ENCODE measurements around the gene GAS2L1.
A peak's percentile ranks its signal among the peaks of the same experiment; 100 is the strongest.

Gene GAS2L1

GRCh38 chr22:29328566-29329500 is 22.4 kb downstream of the GAS2L1 start:
- no peak for DNase-seq

- no peak for DNase-seq
Observed at GRCh38 chr22:29329581-29329980, 23.1 kb downstream of the GAS2L1 start.

GRCh38 chr22:29330291-29330690 is 23.8 kb downstream of the GAS2L1 start:
- no peak for DNase-seq

- no peak for DNase-seq
Observed at GRCh38 chr22:29330753-29331152, 24.3 kb downstream of the GAS2L1 start.

- DNase-seq = no peak
Observed at GRCh38 chr22:29331213-29331612, 24.8 kb downstream of the GAS2L1 start.

GRCh38 chr22:29331658-29332300 is 25.3 kb downstream of the GAS2L1 start:
- no peak for DNase-seq

GRCh38 chr22:29332886-29333496 is 26.5 kb downstream of the GAS2L1 start:
- peak; percentile 36 for DNase-seq

GRCh38 chr22:29334148-29334547 is 27.7 kb downstream of the GAS2L1 start:
- no peak for DNase-seq

- DNase-seq = no peak
Observed at GRCh38 chr22:29334696-29335344, 28.4 kb downstream of the GAS2L1 start.

- no peak for DNase-seq
Observed at GRCh38 chr22:29335656-29336055, 29.2 kb downstream of the GAS2L1 start.

- DNase-seq = no peak
Observed at GRCh38 chr22:29336751-29337490, 30.5 kb downstream of the GAS2L1 start.

- no peak for DNase-seq
Observed at GRCh38 chr22:29337631-29338284, 31.3 kb downstream of the GAS2L1 start.

- no peak for DNase-seq
Observed at GRCh38 chr22:29338398-29338797, 31.9 kb downstream of the GAS2L1 start.

GRCh38 chr22:29339381-29340235 is 33.2 kb downstream of the GAS2L1 start:
- no peak for DNase-seq

GRCh38 chr22:29340566-29340965 is 34.1 kb downstream of the GAS2L1 start:
- DNase-seq = no peak

GRCh38 chr22:29341056-29341848 is 34.8 kb downstream of the GAS2L1 start:
- DNase-seq = no peak

- no peak for DNase-seq
Observed at GRCh38 chr22:29341849-29342127, 35.3 kb downstream of the GAS2L1 start.

- DNase-seq = peak; percentile 46
Observed at GRCh38 chr22:29342177-29342576, 35.7 kb downstream of the GAS2L1 start.

- no peak for DNase-seq
Observed at GRCh38 chr22:29342577-29343312, 36.3 kb downstream of the GAS2L1 start.

Data from MV-4-11 (cell line).